Measurements from ENCODE around the gene COL6A1. TPM values are rescaled to one million over a fixed set of nuclear protein-coding genes. Genes with fewer than 3 reads are reported as not detected.

Gene COL6A1
- polyA plus RNA-seq, 2 donors = 105 to 123 TPM

DNA sequence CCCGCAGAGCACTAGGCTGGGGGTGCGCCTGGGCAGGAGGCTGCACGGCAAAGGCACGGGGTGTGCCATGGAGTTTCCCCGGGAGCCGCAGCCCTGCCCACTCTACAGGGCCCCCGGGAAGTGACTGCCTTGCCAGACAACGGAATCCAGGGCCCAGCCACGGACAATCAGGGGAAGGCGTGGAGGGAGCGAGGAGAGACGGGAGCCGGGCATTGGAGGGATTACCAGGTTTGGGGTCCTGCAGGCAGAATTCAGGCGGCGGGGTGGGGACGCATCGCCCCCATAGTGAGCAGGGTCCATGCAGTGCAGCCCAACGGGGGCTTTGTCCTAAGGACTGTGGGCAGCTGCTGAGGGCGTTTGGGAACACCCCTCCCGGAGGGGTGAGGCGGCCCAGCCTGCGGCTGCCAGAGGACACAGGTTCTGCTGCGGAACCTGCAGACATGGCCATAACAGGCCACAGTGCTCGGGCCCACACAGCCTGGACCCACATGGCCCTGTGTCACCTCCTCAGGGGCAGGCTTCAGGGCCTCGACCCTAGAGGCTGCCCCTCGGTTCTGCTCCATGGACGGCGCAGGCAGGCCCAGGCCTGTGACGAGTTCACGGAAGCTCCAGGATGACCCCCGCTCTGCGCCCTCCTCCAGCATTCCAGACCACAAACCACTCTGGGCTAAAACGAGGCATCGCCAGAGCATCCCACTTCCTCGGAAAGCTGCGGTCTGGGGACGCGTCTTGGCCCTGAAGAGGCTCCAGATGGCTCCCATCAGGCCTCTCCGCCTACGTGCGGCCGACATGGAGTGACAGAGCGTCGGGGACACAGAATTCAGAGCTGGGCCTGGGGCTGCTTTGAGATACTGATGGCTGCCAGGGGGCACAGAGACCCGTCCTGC, 54.5 kb downstream of the COL6A1 start:
- Histone ChIP-seq H3K9me3 (ENCODE audit: control insufficient read depth in 2 of 2, insufficient read depth in 1 of 2, low read depth in 1 of 2, low read length in 1 of 2) (no peaks in the 10 kb centered on the region), H3K4me3 (ENCODE audit: low read depth in 1 of 2, low read length in 2 of 2) (no peak overlapping the region), H3K36me3 (ENCODE audit: control insufficient read depth in 2 of 2, insufficient read depth in 2 of 2, low read length in 1 of 2) (no peaks in the 10 kb centered on the region), H3K27ac (ENCODE audit: low read depth in 2 of 2, low read length in 1 of 2) (peak overlapping the region in 1 of 2 donors; percentile 34), H3K4me1 (ENCODE audit: control insufficient read depth in 2 of 2, insufficient read depth in 2 of 2, low read length in 1 of 2) (no peaks in the 10 kb centered on the region), H3K27me3 (ENCODE audit: control insufficient read depth in 1 of 2, insufficient read depth in 2 of 2, low read length in 2 of 2) (no peaks in the 10 kb centered on the region)
- 79% methylated on average over 45 of the region's 45 CpGs for WGBS, 2 donors

DNA sequence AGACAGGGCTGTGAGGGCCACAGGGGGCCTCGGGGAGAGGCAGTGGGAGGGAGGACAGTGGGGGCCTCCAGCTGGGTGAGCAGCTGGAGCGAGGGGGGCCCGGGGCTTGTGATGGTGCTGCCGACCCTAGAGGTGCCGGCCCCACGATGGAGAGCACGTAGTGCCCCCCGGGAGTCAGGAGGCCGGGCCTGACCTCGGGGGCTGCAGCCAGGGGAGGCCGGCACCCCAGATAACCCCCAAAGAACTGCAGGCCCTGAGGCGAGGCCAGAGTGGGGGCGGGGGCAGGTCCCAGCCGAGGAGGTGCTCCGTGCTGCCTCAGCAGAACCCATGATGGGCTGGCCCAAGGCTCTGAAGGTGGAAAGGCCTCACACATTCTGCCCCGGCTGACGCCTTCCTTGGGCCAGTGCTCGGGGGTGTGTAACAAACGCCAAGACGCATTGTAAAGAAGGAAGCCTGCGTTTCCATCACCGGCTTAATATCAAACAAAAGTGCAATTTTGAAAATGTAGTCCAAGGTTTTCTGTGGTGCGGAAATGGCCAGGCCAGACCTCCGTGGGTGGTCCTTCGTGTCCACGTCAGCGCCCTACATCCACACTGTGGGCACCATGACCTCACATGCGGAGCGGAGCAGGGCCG, 55.2 kb downstream of the COL6A1 start:
- no peaks in the 10 kb centered on the region for H3K36me3 ChIP-seq (ENCODE audit: control insufficient read depth in 2 of 2, insufficient read depth in 2 of 2, low read length in 1 of 2)
- no peaks in the 10 kb centered on the region for H3K9me3 ChIP-seq (ENCODE audit: control insufficient read depth in 2 of 2, insufficient read depth in 1 of 2, low read depth in 1 of 2, low read length in 1 of 2)
- no peak overlapping the region for H3K4me3 ChIP-seq (ENCODE audit: low read depth in 1 of 2, low read length in 2 of 2)
- peak overlapping the region in 1 of 2 donors; percentile 34 for H3K27ac ChIP-seq (ENCODE audit: low read depth in 2 of 2, low read length in 1 of 2)
- whole genome bisulfite sequencing, 2 donors = 83 to 84% methylated on average over 30 of the region's 30 CpGs
- no peaks in the 10 kb centered on the region for H3K27me3 ChIP-seq (ENCODE audit: control insufficient read depth in 1 of 2, insufficient read depth in 2 of 2, low read length in 2 of 2)
- H3K4me1 ChIP-seq (ENCODE audit: control insufficient read depth in 2 of 2, insufficient read depth in 2 of 2, low read length in 1 of 2) = no peaks in the 10 kb centered on the region

DNA sequence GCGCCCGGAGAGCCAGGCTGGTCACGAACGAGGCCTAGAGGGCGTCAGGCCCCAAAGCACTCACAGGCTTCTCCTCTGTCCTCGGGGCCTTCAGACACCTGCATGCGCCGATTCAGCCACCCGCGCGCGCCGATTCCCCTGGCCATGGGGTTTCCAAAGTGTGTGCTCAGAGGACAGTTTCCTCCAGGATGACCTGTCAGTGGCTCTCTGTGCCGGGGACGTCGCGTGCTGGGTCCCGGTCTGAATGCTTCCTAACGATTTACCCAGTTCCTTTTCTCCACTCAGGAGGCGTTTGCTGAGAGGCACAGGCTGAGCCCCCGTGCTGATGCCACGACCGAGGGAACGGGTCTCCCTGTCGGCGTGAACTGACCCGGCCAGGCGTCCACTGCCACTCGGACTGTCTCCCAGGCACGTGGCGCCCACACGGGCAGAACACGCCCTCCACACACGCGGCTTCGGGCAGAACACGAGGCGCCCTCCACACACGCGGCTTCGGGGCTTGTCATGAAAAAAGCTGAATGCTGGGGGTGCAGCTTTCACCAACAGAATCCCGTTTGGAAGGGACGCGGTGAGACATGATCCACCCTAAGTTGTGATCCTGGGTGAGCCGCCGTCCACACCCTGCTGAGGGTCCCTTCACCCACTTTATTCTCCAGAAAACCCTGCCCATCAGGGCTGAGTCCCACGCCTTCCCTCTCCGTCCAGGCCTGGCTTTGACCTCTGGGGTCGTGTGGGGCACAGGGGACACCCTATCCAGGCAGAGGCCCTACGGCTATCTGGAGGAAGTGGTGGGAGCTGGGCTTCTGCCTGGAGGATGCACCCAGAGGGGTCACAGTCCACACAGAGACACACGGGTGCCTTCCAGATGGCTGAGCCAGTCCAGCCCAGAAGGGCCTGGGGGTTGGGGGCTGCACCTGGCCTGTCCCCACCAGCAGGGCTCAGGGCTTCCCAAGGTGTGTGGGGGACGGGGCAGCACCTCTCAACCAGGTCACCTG, 56.1 kb downstream of the COL6A1 start:
- no peaks in the 10 kb centered on the region for H3K4me1 ChIP-seq (ENCODE audit: control insufficient read depth in 2 of 2, insufficient read depth in 2 of 2, low read length in 1 of 2)
- no peaks in the 10 kb centered on the region for H3K27me3 ChIP-seq (ENCODE audit: control insufficient read depth in 1 of 2, insufficient read depth in 2 of 2, low read length in 2 of 2)
- no peak overlapping the region for H3K4me3 ChIP-seq (ENCODE audit: low read depth in 1 of 2, low read length in 2 of 2)
- H3K36me3 ChIP-seq (ENCODE audit: control insufficient read depth in 2 of 2, insufficient read depth in 2 of 2, low read length in 1 of 2) = no peaks in the 10 kb centered on the region
- no peak overlapping the region for H3K27ac ChIP-seq (ENCODE audit: low read depth in 2 of 2, low read length in 1 of 2)
- H3K9me3 ChIP-seq (ENCODE audit: control insufficient read depth in 2 of 2, insufficient read depth in 1 of 2, low read depth in 1 of 2, low read length in 1 of 2) = no peaks in the 10 kb centered on the region
- 91 to 92% methylated on average over 52 of the region's 52 CpGs for WGBS, 2 donors

DNA sequence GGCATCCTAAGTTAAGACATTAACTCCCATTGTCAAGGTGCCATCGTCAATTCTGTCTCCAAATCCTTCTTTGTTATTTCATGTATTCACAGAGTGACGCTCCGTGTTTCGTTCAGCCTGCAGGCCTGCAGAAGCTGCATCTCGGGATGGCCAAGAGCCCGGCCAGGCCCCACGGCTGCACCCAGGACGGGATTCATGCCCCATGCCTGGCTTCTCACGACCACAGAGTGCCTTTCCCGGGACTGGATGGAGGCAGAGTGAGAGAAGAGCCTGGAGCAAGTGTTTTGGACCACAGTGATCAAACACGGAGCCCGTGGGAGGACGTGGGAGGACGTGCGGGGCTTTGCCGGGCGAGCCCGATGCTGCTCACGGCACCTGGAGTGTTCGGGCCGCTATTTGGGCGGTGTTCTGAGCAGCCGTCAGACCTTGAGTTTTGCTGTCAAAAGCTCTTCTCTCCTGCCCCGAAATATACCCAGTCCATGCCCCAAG, 56.8 kb downstream of the COL6A1 start:
- WGBS, 2 donors = 81 to 82% methylated on average over 24 of the region's 24 CpGs
- H3K27ac ChIP-seq (ENCODE audit: low read depth in 2 of 2, low read length in 1 of 2) = no peak overlapping the region

DNA sequence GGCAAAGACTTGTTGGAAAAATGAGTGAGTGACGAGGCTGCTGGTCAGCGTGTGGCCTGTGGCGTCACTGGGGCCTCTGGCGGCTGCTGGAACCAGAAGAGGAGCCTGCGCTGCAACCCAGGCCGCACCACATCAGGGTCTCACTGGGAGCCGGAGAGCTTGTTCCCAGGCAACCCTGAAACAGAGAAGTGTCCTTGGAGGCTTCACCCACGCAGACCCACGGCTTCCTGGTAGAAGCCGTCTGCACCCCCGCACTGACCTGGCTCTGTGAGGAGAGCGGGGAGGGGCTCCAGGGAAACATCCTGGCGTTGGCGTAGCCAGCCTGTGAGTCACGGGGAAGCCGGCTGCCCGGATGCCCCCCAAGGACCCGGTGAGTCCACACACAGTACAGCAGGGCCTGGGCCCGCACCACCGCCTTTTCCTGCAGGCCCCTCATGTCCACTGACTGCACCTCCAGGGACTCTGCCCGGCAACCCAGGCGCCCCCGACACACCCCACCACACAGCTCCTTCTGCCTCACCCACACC, 57.4 kb downstream of the COL6A1 start:
- no peaks in the 10 kb centered on the region for H3K36me3 ChIP-seq (ENCODE audit: control insufficient read depth in 2 of 2, insufficient read depth in 2 of 2, low read length in 1 of 2)
- 73 to 77% methylated on average over 23 of the region's 23 CpGs for WGBS, 2 donors
- no peak overlapping the region for H3K27ac ChIP-seq (ENCODE audit: low read depth in 2 of 2, low read length in 1 of 2)
- H3K4me1 ChIP-seq (ENCODE audit: control insufficient read depth in 2 of 2, insufficient read depth in 2 of 2, low read length in 1 of 2) = no peaks in the 10 kb centered on the region
- H3K4me3 ChIP-seq (ENCODE audit: low read depth in 1 of 2, low read length in 2 of 2) = no peak overlapping the region
- no peaks in the 10 kb centered on the region for H3K9me3 ChIP-seq (ENCODE audit: control insufficient read depth in 2 of 2, insufficient read depth in 1 of 2, low read depth in 1 of 2, low read length in 1 of 2)
- no peaks in the 10 kb centered on the region for H3K27me3 ChIP-seq (ENCODE audit: control insufficient read depth in 1 of 2, insufficient read depth in 2 of 2, low read length in 2 of 2)

More for the DNA sequence above, 56.8 kb downstream of the COL6A1 start:
- H3K4me3 ChIP-seq (ENCODE audit: low read depth in 1 of 2, low read length in 2 of 2) = no peak overlapping the region
- H3K27me3 ChIP-seq (ENCODE audit: control insufficient read depth in 1 of 2, insufficient read depth in 2 of 2, low read length in 2 of 2) = no peaks in the 10 kb centered on the region
- H3K9me3 ChIP-seq (ENCODE audit: control insufficient read depth in 2 of 2, insufficient read depth in 1 of 2, low read depth in 1 of 2, low read length in 1 of 2) = no peaks in the 10 kb centered on the region
- no peaks in the 10 kb centered on the region for H3K4me1 ChIP-seq (ENCODE audit: control insufficient read depth in 2 of 2, insufficient read depth in 2 of 2, low read length in 1 of 2)
- no peaks in the 10 kb centered on the region for H3K36me3 ChIP-seq (ENCODE audit: control insufficient read depth in 2 of 2, insufficient read depth in 2 of 2, low read length in 1 of 2)

DNA sequence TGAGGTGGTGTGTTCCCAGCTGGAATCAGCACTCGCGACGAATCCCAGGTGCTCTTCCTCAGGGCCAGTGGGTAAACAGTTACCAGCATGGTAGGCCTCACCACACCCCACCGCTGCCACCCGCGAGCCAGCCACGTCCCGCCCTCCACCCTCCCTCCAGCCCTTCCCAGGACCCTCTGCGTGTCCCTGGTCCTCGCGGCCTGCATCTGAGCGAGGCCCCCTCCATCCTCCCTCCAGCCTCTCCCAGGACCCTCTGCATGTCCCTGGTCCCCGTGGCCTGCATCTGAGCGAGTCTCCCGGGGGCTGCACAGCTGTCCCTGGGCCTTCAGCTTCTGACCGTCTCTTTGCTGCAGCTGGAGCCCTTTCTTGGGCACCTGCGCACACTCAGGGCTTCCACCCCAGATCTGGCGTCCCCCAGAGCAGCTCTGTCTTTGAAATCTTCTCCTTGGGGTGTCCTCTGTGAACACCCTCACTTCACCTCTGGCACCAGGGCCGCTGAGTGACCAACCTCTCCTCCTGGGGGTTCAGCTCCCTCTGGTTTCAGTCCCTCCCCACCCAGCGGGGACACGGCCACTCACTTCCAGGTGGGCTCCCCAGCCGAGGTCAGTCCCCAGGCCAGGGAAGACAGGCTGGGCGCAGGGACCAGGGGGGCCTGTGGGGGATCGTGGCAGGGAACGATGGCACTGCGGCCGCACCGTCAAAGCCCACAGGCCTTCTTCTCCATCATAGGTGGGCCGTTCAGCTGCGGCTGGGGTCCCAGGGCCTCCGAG, 58.5 kb downstream of the COL6A1 start:
- Histone ChIP-seq H3K9me3 (ENCODE audit: control insufficient read depth in 2 of 2, insufficient read depth in 1 of 2, low read depth in 1 of 2, low read length in 1 of 2) (no peaks in the 10 kb centered on the region), H3K4me1 (ENCODE audit: control insufficient read depth in 2 of 2, insufficient read depth in 2 of 2, low read length in 1 of 2) (no peaks in the 10 kb centered on the region), H3K27me3 (ENCODE audit: control insufficient read depth in 1 of 2, insufficient read depth in 2 of 2, low read length in 2 of 2) (no peaks in the 10 kb centered on the region), H3K36me3 (ENCODE audit: control insufficient read depth in 2 of 2, insufficient read depth in 2 of 2, low read length in 1 of 2) (no peaks in the 10 kb centered on the region), H3K27ac (ENCODE audit: low read depth in 2 of 2, low read length in 1 of 2) (no peak overlapping the region), H3K4me3 (ENCODE audit: low read depth in 1 of 2, low read length in 2 of 2) (no peak overlapping the region)
- 87 to 91% methylated on average over 31 of the region's 31 CpGs for WGBS, 2 donors

DNA sequence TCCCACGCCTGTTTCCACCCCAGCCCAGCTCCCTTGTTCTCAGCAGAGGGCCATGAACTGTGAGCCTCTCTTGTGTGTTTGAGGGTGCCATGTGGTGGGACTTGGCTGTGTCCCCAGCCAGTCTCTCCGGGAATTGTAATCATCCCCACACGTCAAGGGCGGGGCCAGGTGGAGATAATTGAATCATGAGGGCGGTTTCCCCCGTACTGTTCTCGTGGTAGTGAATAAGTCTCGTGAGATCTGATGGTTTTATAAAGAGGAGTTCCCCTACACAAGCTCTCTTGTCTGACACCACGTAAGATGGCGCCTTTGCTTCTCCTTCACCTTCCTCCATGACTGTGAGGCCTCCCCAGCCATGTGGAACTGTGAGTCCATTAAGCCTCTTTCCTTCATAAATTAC, 59.1 kb downstream of the COL6A1 start:
- Histone ChIP-seq H3K27ac (ENCODE audit: low read depth in 2 of 2, low read length in 1 of 2) (no peak overlapping the region), H3K36me3 (ENCODE audit: control insufficient read depth in 2 of 2, insufficient read depth in 2 of 2, low read length in 1 of 2) (no peaks in the 10 kb centered on the region), H3K9me3 (ENCODE audit: control insufficient read depth in 2 of 2, insufficient read depth in 1 of 2, low read depth in 1 of 2, low read length in 1 of 2) (no peaks in the 10 kb centered on the region), H3K27me3 (ENCODE audit: control insufficient read depth in 1 of 2, insufficient read depth in 2 of 2, low read length in 2 of 2) (no peaks in the 10 kb centered on the region), H3K4me1 (ENCODE audit: control insufficient read depth in 2 of 2, insufficient read depth in 2 of 2, low read length in 1 of 2) (no peaks in the 10 kb centered on the region), H3K4me3 (ENCODE audit: low read depth in 1 of 2, low read length in 2 of 2) (no peak overlapping the region)
- 75 to 82% methylated on average over 9 to 10 of the region's 10 CpGs for WGBS, 2 donors

DNA sequence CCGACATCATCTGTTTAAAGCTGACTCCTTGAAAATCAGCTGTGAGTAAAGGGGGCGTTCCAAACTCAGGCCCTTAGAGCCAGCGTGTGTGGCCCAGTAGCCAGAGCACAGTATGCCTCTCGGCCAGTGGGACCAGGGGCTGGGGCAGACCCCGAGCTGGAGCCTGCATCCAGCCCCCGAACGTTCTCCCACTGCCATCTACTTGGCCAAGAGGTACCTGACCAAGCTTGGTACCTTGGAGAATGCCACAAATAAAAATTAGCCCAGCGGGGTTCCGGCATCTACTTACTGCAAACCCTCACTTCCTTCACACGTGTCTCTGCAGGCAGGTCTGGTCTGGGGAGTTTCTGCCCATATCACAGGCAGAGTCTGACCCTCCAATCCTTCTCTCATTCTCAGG, 59.6 kb downstream of the COL6A1 start:
- 87% methylated on average over 10 of the region's 10 CpGs for WGBS, 2 donors
- no peaks in the 10 kb centered on the region for H3K36me3 ChIP-seq (ENCODE audit: control insufficient read depth in 2 of 2, insufficient read depth in 2 of 2, low read length in 1 of 2)
- no peak overlapping the region for H3K27ac ChIP-seq (ENCODE audit: low read depth in 2 of 2, low read length in 1 of 2)
- H3K4me3 ChIP-seq (ENCODE audit: low read depth in 1 of 2, low read length in 2 of 2) = no peak overlapping the region
- H3K9me3 ChIP-seq (ENCODE audit: control insufficient read depth in 2 of 2, insufficient read depth in 1 of 2, low read depth in 1 of 2, low read length in 1 of 2) = no peaks in the 10 kb centered on the region
- no peaks in the 10 kb centered on the region for H3K27me3 ChIP-seq (ENCODE audit: control insufficient read depth in 1 of 2, insufficient read depth in 2 of 2, low read length in 2 of 2)
- no peaks in the 10 kb centered on the region for H3K4me1 ChIP-seq (ENCODE audit: control insufficient read depth in 2 of 2, insufficient read depth in 2 of 2, low read length in 1 of 2)

All from esophagus (tissue), 2 donors.